Liver (tissue), 2 donors: ENCODE data around the gene UBE3B.

Experiments used
- CTCF ChIP-seq: fragments of 150-350 bp; IDR thresholded peaks from 2 replicates; pipeline ENCODE4 v1.5.1; 2017; ENCODE audit warnings: improper control_type of control experiment, low read depth, low read length; ENCODE audit not compliant: missing input control
- MAX ChIP-seq: IDR thresholded peaks from 2 replicates; pipeline ENCODE4 v1.6.1; 2016; ENCODE audit warnings: antibody characterized with exemption
- REST ChIP-seq: IDR thresholded peaks from 2 replicates; pipeline ENCODE4 v1.6.1; 2016; ENCODE audit warnings: antibody characterized with exemption, mild to moderate bottlenecking
- donor health status: healthy.

- no peak for TF ChIP-seq CTCF
- TF ChIP-seq REST, result no peak
- no peak for TF ChIP-seq MAX
Observed at GRCh38 chr12:109534456-109534855, 57.0 kb downstream of the UBE3B start.
